Hepatocyte (in vitro differentiated cells): ENCODE measurements around the gene C11orf42.

ENCODE experiments used
- EZH2 ChIP-seq: fragments of 200-600 bp; sonication (generic); IDR thresholded peaks from 2 replicates; pipeline ENCODE4 v1.6.1; 2016; ENCODE audit warnings: antibody characterized with exemption, mild to moderate bottlenecking, borderline replicate concordance
- TF ChIP-seq, protein P1 (sequence below): fragments of 200-600 bp; sonication (generic); IDR thresholded peaks from 2 replicates; pipeline ENCODE4 v1.5.1; 2016; ENCODE audit warnings: antibody characterized with exemption, mild to moderate bottlenecking; ENCODE audit not compliant: poor library complexity

DNA sequence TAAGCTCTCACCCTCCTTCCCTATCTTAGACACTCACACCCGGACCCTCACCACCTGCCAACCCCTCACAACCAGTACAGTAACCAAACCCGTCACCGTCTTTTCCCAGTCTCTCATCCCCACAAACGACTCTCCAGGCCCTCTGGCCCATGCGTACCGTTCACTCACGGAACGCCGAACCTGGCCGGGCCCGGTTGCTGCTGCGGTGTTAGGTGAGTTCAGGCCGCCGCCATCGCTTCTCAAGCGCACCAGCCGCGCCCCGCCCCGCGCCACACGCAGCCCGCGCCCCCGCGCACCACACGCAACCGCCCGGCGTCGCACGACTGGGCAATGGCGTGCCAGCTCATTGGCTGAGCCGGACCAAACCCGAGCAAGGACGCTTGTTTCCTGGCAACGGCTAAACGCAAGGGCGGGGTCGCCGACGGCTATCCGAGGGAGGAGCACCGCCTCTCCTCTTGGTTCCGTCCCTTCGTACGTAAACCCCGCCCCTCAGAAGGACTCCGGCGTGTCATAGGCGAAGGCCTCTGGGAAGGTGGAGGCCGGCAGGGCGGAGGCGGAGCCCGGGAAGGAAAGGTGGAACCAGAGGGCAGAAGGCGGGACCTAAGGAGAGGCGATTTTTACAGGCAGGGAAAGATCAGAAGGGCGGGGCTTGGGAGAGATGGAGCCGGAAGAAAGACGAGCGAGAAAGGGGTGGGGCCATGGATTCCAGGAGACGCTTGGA is 29.2 kb downstream of the C11orf42 start, which contains the start of gene FHIP1B:
- TF ChIP-seq, protein P1, sequence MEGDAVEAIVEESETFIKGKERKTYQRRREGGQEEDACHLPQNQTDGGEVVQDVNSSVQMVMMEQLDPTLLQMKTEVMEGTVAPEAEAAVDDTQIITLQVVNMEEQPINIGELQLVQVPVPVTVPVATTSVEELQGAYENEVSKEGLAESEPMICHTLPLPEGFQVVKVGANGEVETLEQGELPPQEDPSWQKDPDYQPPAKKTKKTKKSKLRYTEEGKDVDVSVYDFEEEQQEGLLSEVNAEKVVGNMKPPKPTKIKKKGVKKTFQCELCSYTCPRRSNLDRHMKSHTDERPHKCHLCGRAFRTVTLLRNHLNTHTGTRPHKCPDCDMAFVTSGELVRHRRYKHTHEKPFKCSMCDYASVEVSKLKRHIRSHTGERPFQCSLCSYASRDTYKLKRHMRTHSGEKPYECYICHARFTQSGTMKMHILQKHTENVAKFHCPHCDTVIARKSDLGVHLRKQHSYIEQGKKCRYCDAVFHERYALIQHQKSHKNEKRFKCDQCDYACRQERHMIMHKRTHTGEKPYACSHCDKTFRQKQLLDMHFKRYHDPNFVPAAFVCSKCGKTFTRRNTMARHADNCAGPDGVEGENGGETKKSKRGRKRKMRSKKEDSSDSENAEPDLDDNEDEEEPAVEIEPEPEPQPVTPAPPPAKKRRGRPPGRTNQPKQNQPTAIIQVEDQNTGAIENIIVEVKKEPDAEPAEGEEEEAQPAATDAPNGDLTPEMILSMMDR, result no peak
- TF ChIP-seq EZH2, result no peak
